K562 (cell line): ENCODE results near the gene ELP5. TPM values are rescaled to one million over a fixed set of nuclear protein-coding genes. Genes with fewer than 3 reads are reported as not detected.

Experiments used
- CHD2 ChIP-seq: IDR thresholded peaks from 2 replicates; pipeline ENCODE4 v1.6.1; 2011; ENCODE audit warnings: low read depth, low read length
- EZH2 ChIP-seq: IDR thresholded peaks from 2 replicates; pipeline ENCODE4 v1.6.1; 2012; ENCODE audit warnings: low read depth, mild to moderate bottlenecking, inconsistent platforms, low read length, borderline replicate concordance
- HMG20A ChIP-seq: fragments of 450-650 bp; formaldehyde crosslinking; conservative IDR thresholded peaks from 2 replicates; pipeline ENCODE4 v1.4.0; 2020; ENCODE audit warnings: mild to moderate bottlenecking, mixed read lengths
- MAFF ChIP-seq: IDR thresholded peaks from 2 replicates; pipeline ENCODE4 v1.6.1; 2012; ENCODE audit warnings: low read length, improper control_type of control experiment
- MGA ChIP-seq: fragments of 450-650 bp; IDR thresholded peaks from 2 replicates; pipeline ENCODE4 v1.6.1; 2016; ENCODE audit warnings: mild to moderate bottlenecking, moderate library complexity
- POLR2H ChIP-seq: IDR thresholded peaks from 2 replicates; pipeline ENCODE4 v1.6.1; 2016; ENCODE audit warnings: missing genetic modification characterization, low read depth, mild to moderate bottlenecking, control low read depth, missing compliant biosample characterization, moderate library complexity
- PTRF ChIP-seq: fragments of 450-650 bp; IDR thresholded peaks from 2 replicates; pipeline ENCODE4 v1.6.1; 2016; ENCODE audit warnings: mild to moderate bottlenecking, missing genetic modification characterization, missing compliant biosample characterization
- PURB ChIP-seq: sonication (generic); formaldehyde crosslinking; IDR thresholded peaks from 2 replicates; pipeline ENCODE4 v1.9.0; 2021; ENCODE audit warnings: low read depth, mild to moderate bottlenecking, missing genetic modification reagents
- SMAD2 ChIP-seq: fragments of 150-350 bp; IDR thresholded peaks from 2 replicates; pipeline ENCODE4 v1.6.1; 2014; ENCODE audit warnings: low read depth, mild to moderate bottlenecking, low read length
- ZBTB33 ChIP-seq: sonication (generic); formaldehyde crosslinking; IDR thresholded peaks from 2 replicates; pipeline ENCODE4 v1.8.1; 2023; ENCODE audit warnings: mild to moderate bottlenecking, missing genetic modification reagents
- ZNF347 ChIP-seq: fragments of 450-650 bp; formaldehyde crosslinking; IDR thresholded peaks from 2 replicates; pipeline ENCODE4 v1.4.0; 2020; ENCODE audit warnings: low read depth, mild to moderate bottlenecking, moderate library complexity
- ZNF551 ChIP-seq: fragments of 250-450 bp; sonication (Bioruptor Pico); IDR thresholded peaks from 2 replicates; pipeline ENCODE4 v1.5.0; 2021; ENCODE audit warnings: mild to moderate bottlenecking, moderate library complexity
- polyA plus RNA-seq, 8 experiments: library from polyadenylated mRNA; depleted of rRNA in 4 of 8; stranded (reverse) in 5 of 8; unstranded in 3 of 8; fragments of >200 nt; fragmentation: Nextera tagmentation in 2 of 8; fragmentation: Illumina TruSeq in 1 of 8; extraction: Ambion mirVana in 2 of 8; extraction: Trizol in 1 of 8; gene quantifications; 2 replicates each; pipeline versions ENCODE4 v1.2.1 to v1.2.3, GENCODE V29; 2011 to 2014; ENCODE audit warnings: inconsistent platforms in 1 of 8, missing spikeins in 1 of 8
- total RNA-seq, 7 experiments: library from RNA; depleted of rRNA in 6 of 7; stranded (reverse); fragments of >200 nt in 6 of 7; fragmentation: Illumina TruSeq in 2 of 7; extraction: Trizol in 2 of 7; gene quantifications; 2 replicates each; pipeline versions ENCODE4 v1.2.1 to v1.2.3, GENCODE V29; 2011 to 2021; ENCODE audit warnings: low replicate concordance in 1 of 7

The ELP5 gene
- total and polyA plus RNA-seq, 9 of the 15 experiments (the other 6 are each of a cell fraction or from before 2014, with no cell fraction given): 25.7 to 77.9 (median 52.9) TPM

- TF ChIP-seq MGA (no peak), SMAD2 (no peak), PTRF (tag) (no peak), HMG20A (CRISPR knock-in tag) (no peak), PURB (CRISPR knock-in tag) (no peak), POLR2H (tag) (no peak), ZNF347 (no peak), CHD2 (peak; percentile 47; the same call in 1 of the 2 replicates), EZH2 (no peak), MAFF (no peak), ZNF551 (no peak), ZBTB33 (CRISPR knock-in tag) (no peak)
Measured at GRCh38 chr17:7262935-7263800, 11.2 kb downstream of the ELP5 start (continued).
